PC-3 (cell line): ENCODE results near the gene RNF222. TPM values are rescaled to one million over a fixed set of nuclear protein-coding genes. Genes with fewer than 3 reads are reported as not detected.

Source experiments
- ATAC-seq: fragments of 200-7000 bp; cut with Tn5 transposase; 2 replicates; pipeline ENCODE4 v1.9.1; 2020; ENCODE audit warnings: mild to moderate bottlenecking, moderate library complexity
- Bru-seq: library from RNA; stranded (reverse); fragments of 400-500 nt; gene quantifications from one replicate; lab custom pipeline; 2021; lab: Mats Ljungman, UMichigan
- BruChase-seq, 2 experiments: library from RNA; stranded (reverse); fragments of 400-500 nt; gene quantifications; one replicate each; lab custom pipeline; 2021; lab: Mats Ljungman, UMichigan
- BruUV-seq: library from RNA; stranded (reverse); fragments of 400-500 nt; replicated peaks from 2 replicates; lab custom pipeline; 2021; lab: Mats Ljungman, UMichigan
- CTCF ChIA-PET: fragments of 300-600 bp; sonication (Branson Sonifier 250); formaldehyde crosslinking; loops from one replicate; lab custom pipeline; 2022; ENCODE audit warnings: antibody characterized with exemption; lab: Charles Lee
- POLR2A ChIA-PET: fragments of 300-600 bp; sonication (Branson Sonifier 250); formaldehyde crosslinking; loops from one replicate; lab custom pipeline; 2022; ENCODE audit warnings: antibody characterized with exemption; ENCODE audit not compliant: unreplicated experiment; lab: Charles Lee
- DNase-seq: peaks from one replicate; pipeline ENCODE4 v3.0.0-alpha.2; 2015
- H2AFZ ChIP-seq: fragments of 300-600 bp; sonication (generic); 2 replicates; pipeline ENCODE4 v1.6.0; 2016; ENCODE audit warnings: antibody characterized with exemption, low read length
- H3F3A ChIP-seq: fragments of 300-600 bp; sonication (generic); one replicate; pipeline ENCODE4 v1.6.0; 2017; ENCODE audit warnings: antibody characterized with exemption, low read length, control low read depth, mild to moderate bottlenecking; ENCODE audit not compliant: unreplicated experiment
- H3K27ac ChIP-seq: fragments of 300-600 bp; sonication (generic); 2 replicates; pipeline ENCODE4 v1.5.1; 2016; ENCODE audit warnings: mild to moderate bottlenecking, low read length
- H3K27me3 ChIP-seq: fragments of 300-600 bp; sonication (generic); 2 replicates; pipeline ENCODE4 v1.6.1; 2016; ENCODE audit warnings: low read length, mixed read lengths
- H3K36me3 ChIP-seq: fragments of 300-600 bp; sonication (generic); 2 replicates; pipeline ENCODE4 v1.6.1; 2016; ENCODE audit warnings: low read depth, mixed run types, low read length, mixed read lengths
- H3K4me1 ChIP-seq: fragments of 300-600 bp; sonication (generic); 2 replicates; pipeline ENCODE4 v1.5.1; 2016; ENCODE audit warnings: low read length; ENCODE audit not compliant: insufficient read depth
- H3K4me2 ChIP-seq: fragments of 300-600 bp; sonication (generic); 2 replicates; pipeline ENCODE4 v1.6.0; 2016; ENCODE audit warnings: low read length
- H3K4me3 ChIP-seq: fragments of 300-600 bp; sonication (generic); 2 replicates; pipeline ENCODE4 v1.5.1; 2016; ENCODE audit warnings: mild to moderate bottlenecking, low read length, mixed read lengths
- H3K79me2 ChIP-seq: fragments of 300-600 bp; sonication (generic); 2 replicates; pipeline ENCODE4 v1.6.1; 2017; ENCODE audit warnings: low read length, mixed read lengths
- H3K9ac ChIP-seq: fragments of 300-600 bp; sonication (generic); 2 replicates; pipeline ENCODE4 v1.6.0; 2016; ENCODE audit warnings: mild to moderate bottlenecking, low read length
- H3K9me2 ChIP-seq: fragments of 300-600 bp; sonication (generic); replicated peaks from 2 replicates; pipeline ENCODE4 v1.6.1; 2016; ENCODE audit warnings: mixed run types, low read length, mixed read lengths
- H3K9me3 ChIP-seq: fragments of 300-600 bp; sonication (generic); 2 replicates; pipeline ENCODE4 v1.6.1; 2016; ENCODE audit warnings: low read length, mixed read lengths
- H4K20me1 ChIP-seq: fragments of 300-600 bp; sonication (generic); 2 replicates; pipeline ENCODE4 v1.6.1; 2016; ENCODE audit warnings: low read length, mixed read lengths
- EZH2 ChIP-seq: fragments of 300-600 bp; sonication (generic); IDR thresholded peaks from one replicate; pipeline ENCODE4 v1.6.1; 2017; ENCODE audit warnings: antibody characterized with exemption, mild to moderate bottlenecking, low read length; ENCODE audit not compliant: unreplicated experiment
- EZH2phosphoT487 ChIP-seq: fragments of 300-600 bp; sonication (generic); IDR thresholded peaks from 2 replicates; pipeline ENCODE4 v1.6.1; 2018; ENCODE audit warnings: mild to moderate bottlenecking, antibody characterized with exemption, low read length, borderline replicate concordance
- intact Hi-C: fragments of 100-400 bp; cut with micrococcal nuclease; formaldehyde crosslinking; loops from 2 replicates; pipeline ENCODE4 v1.9.0; 2023
- long read RNA-seq: library from polyadenylated mRNA; unstranded; transcript quantifications from one replicate; pipeline ENCODE4 v2.0.0, GENCODE V29; 2021; ENCODE audit not compliant: unreplicated experiment
- total RNA-seq: library from RNA; depleted of rRNA; stranded (reverse); fragments of >200 nt; gene quantifications from 2 replicates; pipeline ENCODE4 v1.2.3, GENCODE V29; 2014; rRNA removed
- TF ChIP-seq, protein P1 (sequence below): fragments of 300-600 bp; sonication (generic); conservative IDR thresholded peaks from 2 replicates; pipeline ENCODE4 v1.5.1; 2017; ENCODE audit warnings: antibody characterized with exemption, low read depth, mild to moderate bottlenecking, low read length

The RNF222 gene, protein sequence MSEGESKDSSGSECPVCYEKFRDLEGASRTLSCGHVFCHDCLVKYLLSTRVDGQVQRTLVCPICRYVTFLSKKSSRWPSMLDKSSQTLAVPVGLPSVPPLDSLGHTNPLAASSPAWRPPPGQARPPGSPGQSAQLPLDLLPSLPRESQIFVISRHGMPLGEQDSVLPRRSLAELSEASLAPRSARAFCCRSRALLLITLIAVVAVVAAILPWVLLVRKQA
- total RNA-seq (0.07 TPM in 1 of 2 replicates, not detected in the other), Bru-seq, nascent RNA (percentile 19 among the genes with signal in this experiment), BruChase-seq, experiment 1, labeled RNA remaining after a 6-hour chase (not detected), BruChase-seq, experiment 2, labeled RNA remaining after a 2-hour chase (not detected)
- long read RNA-seq: 0 reads

GRCh38 chr17:8397636-8398035 lies at the start of gene RNF222:
RNF222 (minus strand) TSS chr17:8397827; CDS start chr17:8393461, 4,366 bp downstream.
- Histone ChIP-seq H4K20me1 (no peaks in the 10 kb centered on the region), H3K4me2 (0 out of 2 replicates have a peak within 1 kb of the TSS, but pooled peaks have one; percentile 26), H3K4me3 (no peak within 1 kb of the TSS), H3K79me2 (no peaks in the 10 kb centered on the region), H3K4me1 (peaks cover 11% of the 10 kb centered on the region), H3K9ac (no peak within 1 kb of the TSS), H3F3A (no peaks in the 10 kb centered on the region), H3K27me3 (no peaks in the 10 kb centered on the region), H2AFZ (no peak within 1 kb of the TSS), H3K36me3 (no peaks in the 10 kb centered on the region), H3K27ac (no peak within 1 kb of the TSS), H3K9me3 (no peaks in the 10 kb centered on the region), H3K9me2 (no peaks in the 10 kb centered on the region)
- TF ChIP-seq EZH2phosphoT487: no peak
- TF ChIP-seq, protein P1, sequence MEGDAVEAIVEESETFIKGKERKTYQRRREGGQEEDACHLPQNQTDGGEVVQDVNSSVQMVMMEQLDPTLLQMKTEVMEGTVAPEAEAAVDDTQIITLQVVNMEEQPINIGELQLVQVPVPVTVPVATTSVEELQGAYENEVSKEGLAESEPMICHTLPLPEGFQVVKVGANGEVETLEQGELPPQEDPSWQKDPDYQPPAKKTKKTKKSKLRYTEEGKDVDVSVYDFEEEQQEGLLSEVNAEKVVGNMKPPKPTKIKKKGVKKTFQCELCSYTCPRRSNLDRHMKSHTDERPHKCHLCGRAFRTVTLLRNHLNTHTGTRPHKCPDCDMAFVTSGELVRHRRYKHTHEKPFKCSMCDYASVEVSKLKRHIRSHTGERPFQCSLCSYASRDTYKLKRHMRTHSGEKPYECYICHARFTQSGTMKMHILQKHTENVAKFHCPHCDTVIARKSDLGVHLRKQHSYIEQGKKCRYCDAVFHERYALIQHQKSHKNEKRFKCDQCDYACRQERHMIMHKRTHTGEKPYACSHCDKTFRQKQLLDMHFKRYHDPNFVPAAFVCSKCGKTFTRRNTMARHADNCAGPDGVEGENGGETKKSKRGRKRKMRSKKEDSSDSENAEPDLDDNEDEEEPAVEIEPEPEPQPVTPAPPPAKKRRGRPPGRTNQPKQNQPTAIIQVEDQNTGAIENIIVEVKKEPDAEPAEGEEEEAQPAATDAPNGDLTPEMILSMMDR: no peak
- ATAC-seq: no peak
- ChIA-PET POLR2A (no interaction called here), CTCF (no interaction called here)
- no TSS peak for BruUV-seq
- peak; percentile 23 for DNase-seq
- intact Hi-C loops: no loop called here

DNA sequence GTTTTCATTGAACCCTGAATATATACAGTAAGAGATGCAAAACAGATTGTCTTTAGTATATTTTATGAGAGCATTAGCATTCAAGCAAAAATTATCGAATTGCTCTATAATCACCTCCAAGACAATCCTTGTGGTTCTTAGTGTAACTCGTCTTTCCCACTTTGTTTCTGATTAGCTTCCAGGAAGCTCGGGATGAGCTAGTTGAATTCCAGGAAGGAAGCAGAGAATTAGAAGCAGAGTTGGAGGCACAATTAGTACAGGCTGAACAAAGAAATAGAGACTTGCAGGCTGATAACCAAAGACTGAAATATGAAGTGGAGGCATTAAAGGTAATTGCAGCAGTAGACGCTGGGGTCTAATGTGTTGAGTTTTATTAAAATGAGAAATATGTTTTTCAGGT lies 47.9 kb upstream of the RNF222 start:
- Histone ChIP-seq H3K4me1 (no peaks in the 10 kb centered on the region), H3K4me2 (no peak overlapping the region), H3K27me3 (no peaks in the 10 kb centered on the region), H3K27ac (no peak overlapping the region), H3K9me2 (no peaks in the 10 kb centered on the region), H2AFZ (no peak overlapping the region), H3K36me3 (peaks cover 21% of the 10 kb centered on the region), H3K9ac (no peak overlapping the region), H4K20me1 (peaks cover 5% of the 10 kb centered on the region; the same call in 1 of the 2 replicates), H3K79me2 (peaks cover 33% of the 10 kb centered on the region), H3F3A (no peaks in the 10 kb centered on the region), H3K4me3 (no peak overlapping the region), H3K9me3 (no peaks in the 10 kb centered on the region)
- BruUV-seq: no TSS peak
- ChIA-PET POLR2A (no interaction called here), CTCF (no interaction called here)
- no peak for ATAC-seq
- intact Hi-C loops: no loop called here
- no peak for DNase-seq
- no peak for TF ChIP-seq EZH2phosphoT487
- TF ChIP-seq, protein P1: no peak

GRCh38 chr17:8444494-8444893 lies 46.9 kb upstream of the RNF222 start:
- ATAC-seq (no peak), DNase-seq (no peak)
- H3K4me2 ChIP-seq: no peak overlapping the region
- no peak overlapping the region for H2AFZ ChIP-seq
- H3K4me3 ChIP-seq: no peak overlapping the region
- H3K79me2 ChIP-seq: peaks cover 43% of the 10 kb centered on the region
- no peak overlapping the region for H3K27ac ChIP-seq
- BruUV-seq: no TSS peak
- TF ChIP-seq EZH2 (no peak), EZH2phosphoT487 (no peak)
- TF ChIP-seq, protein P1: no peak
- no peaks in the 10 kb centered on the region for H3K27me3 ChIP-seq
- H3K9me3 ChIP-seq: no peaks in the 10 kb centered on the region
- H3F3A ChIP-seq: no peaks in the 10 kb centered on the region
- H3K36me3 ChIP-seq: peaks cover 21% of the 10 kb centered on the region
- H3K9me2 ChIP-seq: no peaks in the 10 kb centered on the region
- peaks cover 5% of the 10 kb centered on the region; the same call in 1 of the 2 replicates for H4K20me1 ChIP-seq
- ChIA-PET CTCF (no interaction called here), POLR2A (no interaction called here)
- H3K4me1 ChIP-seq: no peaks in the 10 kb centered on the region
- no peak overlapping the region for H3K9ac ChIP-seq
- intact Hi-C loops: no loop called here
